ENCODE measurements around the gene MPEG1.

MPEG1 gene

GRCh38 chr11:59218893-59219292, 6.2 kb upstream of the MPEG1 start:
- ATAC-seq (peak; percentile 33), DNase-seq (no peak)

GRCh38 chr11:59218319-59218718, 5.6 kb upstream of the MPEG1 start:
- DNase-seq (no peak), ATAC-seq (no peak)

- ATAC-seq (peak; percentile 57), DNase-seq (no peak)
These were observed 4.2 kb upstream of the MPEG1 start for GRCh38 chr11:59216641-59217564.

GRCh38 chr11:59214141-59214893, 1.6 kb upstream of the MPEG1 start:
- no peak for DNase-seq

GRCh38 chr11:59212222-59212621, 505 bp downstream of the MPEG1 start:
- ATAC-seq (no peak), DNase-seq (no peak)

More at GRCh38 chr11:59214141-59214893, 1.6 kb upstream of the MPEG1 start:
- ATAC-seq = no peak

- DNase-seq (no peak), ATAC-seq (peak; percentile 77)
These were observed 3.8 kb downstream of the MPEG1 start for GRCh38 chr11:59208956-59209355.

- ATAC-seq (peak; percentile 63), DNase-seq (peak; percentile 56)
These were observed 4.7 kb downstream of the MPEG1 start for GRCh38 chr11:59207988-59208451.

GRCh38 chr11:59206635-59207034, 6.1 kb downstream of the MPEG1 start:
- ATAC-seq = no peak

GRCh38 chr11:59205648-59206047, 7.1 kb downstream of the MPEG1 start:
- no peak for DNase-seq
- ATAC-seq = no peak

More at GRCh38 chr11:59206635-59207034, 6.1 kb downstream of the MPEG1 start:
- DNase-seq = peak; percentile 33

GRCh38 chr11:59204746-59205145, 8.0 kb downstream of the MPEG1 start:
- ATAC-seq (no peak), DNase-seq (no peak)

GRCh38 chr11:59201353-59201752, 11.4 kb downstream of the MPEG1 start:
- ATAC-seq (no peak), DNase-seq (no peak)

- DNase-seq (no peak), ATAC-seq (peak; percentile 55)
These were observed 12.3 kb downstream of the MPEG1 start for GRCh38 chr11:59200423-59200746.

GRCh38 chr11:59199546-59200422, 12.9 kb downstream of the MPEG1 start:
- DNase-seq = peak; percentile 47

GRCh38 chr11:59198726-59199125, 14.0 kb downstream of the MPEG1 start:
- no peak for ATAC-seq
- no peak for DNase-seq

More at GRCh38 chr11:59199546-59200422, 12.9 kb downstream of the MPEG1 start:
- peak; percentile 75 for ATAC-seq

GRCh38 chr11:59197991-59198390, 14.7 kb downstream of the MPEG1 start:
- DNase-seq (no peak), ATAC-seq (no peak)

- DNase-seq (no peak), ATAC-seq (no peak)
These were observed 15.9 kb downstream of the MPEG1 start for GRCh38 chr11:59196777-59197176.

- ATAC-seq (no peak), DNase-seq (no peak)
These were observed 17.1 kb downstream of the MPEG1 start for GRCh38 chr11:59195586-59195985.

- ATAC-seq = no peak
- no peak for DNase-seq
These were observed 19.1 kb downstream of the MPEG1 start for GRCh38 chr11:59193587-59194130.

GRCh38 chr11:59192446-59193020, 20.2 kb downstream of the MPEG1 start:
- DNase-seq (no peak), ATAC-seq (no peak)

GRCh38 chr11:59191890-59192289, 20.8 kb downstream of the MPEG1 start:
- DNase-seq (no peak), ATAC-seq (no peak)

- ATAC-seq (no peak), DNase-seq (no peak)
These were observed 21.6 kb downstream of the MPEG1 start for GRCh38 chr11:59191095-59191494.
